Superior temporal gyrus (tissue), 1 donor: ENCODE measurements around the gene TNRC18.
A peak's percentile ranks its signal among the peaks of the same experiment; 100 is the strongest.
"Not testable (repeated sequence)": the region's sequence is repeated elsewhere in the genome, so short reads cannot be mapped to it uniquely, and the experiment has no call there.

Experiments used
- DNase-seq: peaks from one replicate; pipeline ENCODE4 v3.0.0-alpha.2; 2016; ENCODE audit errors: extremely low spot score

TNRC18 gene

GRCh38 chr7:5291711-5292335, 131.8 kb downstream of the TNRC18 start:
- not testable (repeated sequence) for DNase-seq

GRCh38 chr7:5291301-5291700, 132.3 kb downstream of the TNRC18 start:
- no peak for DNase-seq

- no peak for DNase-seq
Observed at GRCh38 chr7:5289355-5289754, 134.3 kb downstream of the TNRC18 start.

GRCh38 chr7:5288560-5288959, 135.1 kb downstream of the TNRC18 start:
- not testable (repeated sequence) for DNase-seq

- no peak for DNase-seq
Observed at GRCh38 chr7:5287802-5288201, 135.8 kb downstream of the TNRC18 start.

GRCh38 chr7:5287373-5287772, 136.3 kb downstream of the TNRC18 start:
- DNase-seq = not testable (repeated sequence)

- no peak for DNase-seq
Observed at GRCh38 chr7:5286933-5287332, 136.7 kb downstream of the TNRC18 start.

- peak; percentile 24 for DNase-seq
Observed at GRCh38 chr7:5284304-5285281, 139.0 kb downstream of the TNRC18 start.

GRCh38 chr7:5283421-5284303, 140.0 kb downstream of the TNRC18 start:
- DNase-seq = no peak

- no peak for DNase-seq
Observed at GRCh38 chr7:5282543-5283316, 140.9 kb downstream of the TNRC18 start, which contains the start of gene SLC29A4. Gene SLC29A4, plus strand, starts transcription at chr7:5282943. Its CDS starts 4,874 bp downstream, at chr7:5287817.

- not testable (repeated sequence) for DNase-seq
Observed at GRCh38 chr7:5281598-5282500, 141.8 kb downstream of the TNRC18 start.

GRCh38 chr7:5279734-5280133, 143.9 kb downstream of the TNRC18 start:
- no peak for DNase-seq

- DNase-seq = no peak
Observed at GRCh38 chr7:5278766-5279165, 144.9 kb downstream of the TNRC18 start.

GRCh38 chr7:5276611-5277010, 147.0 kb downstream of the TNRC18 start:
- DNase-seq = no peak

- not testable (repeated sequence) for DNase-seq
Observed at GRCh38 chr7:5276123-5276522, 147.5 kb downstream of the TNRC18 start.

GRCh38 chr7:5275510-5275909, 148.1 kb downstream of the TNRC18 start:
- DNase-seq = not testable (repeated sequence)

GRCh38 chr7:5274985-5275431, 148.6 kb downstream of the TNRC18 start:
- not testable (repeated sequence) for DNase-seq

- DNase-seq = no peak
Observed at GRCh38 chr7:5274441-5274840, 149.2 kb downstream of the TNRC18 start.

- not testable (repeated sequence) for DNase-seq
Observed at GRCh38 chr7:5273831-5274405, 149.7 kb downstream of the TNRC18 start.
